HG03354 (cell line): ENCODE measurements around the gene OR7G2.
A peak's percentile ranks its signal among the peaks of the same experiment; 100 is the strongest.

ENCODE experiments used
- ATAC-seq: cut with Tn5 transposase; IDR thresholded peaks from one replicate; pipeline ENCODE4 v1.9.1; 2021; ENCODE audit warnings: mild to moderate bottlenecking; ENCODE audit not compliant: unreplicated experiment, poor library complexity, severe bottlenecking

Gene OR7G2

GRCh38 chr19:9107375-9107774 is at the start of gene OR7G2:
Gene OR7G2 (minus strand): TSS chr19:9107475. CDS start chr19:9103243, 4,232 bp downstream.
- no peak for ATAC-seq

GRCh38 chr19:9156304-9156703 is 49.0 kb upstream of the OR7G2 start:
- ATAC-seq, result no peak

- ATAC-seq, result no peak
Observed at GRCh38 chr19:9155591-9155990, 48.3 kb upstream of the OR7G2 start.

- ATAC-seq, result no peak
Observed at GRCh38 chr19:9151367-9151766, 44.1 kb upstream of the OR7G2 start.

- ATAC-seq, result no peak
Observed at GRCh38 chr19:9150650-9151049, 43.4 kb upstream of the OR7G2 start.

GRCh38 chr19:9149997-9150396 is 42.7 kb upstream of the OR7G2 start:
- ATAC-seq, result no peak

- ATAC-seq, result no peak
Observed at GRCh38 chr19:9148697-9149096, 41.4 kb upstream of the OR7G2 start.

- ATAC-seq, result no peak
Observed at GRCh38 chr19:9146882-9147281, 39.6 kb upstream of the OR7G2 start.

GRCh38 chr19:9144920-9145319 is 37.6 kb upstream of the OR7G2 start:
- ATAC-seq, result no peak

- peak; percentile 96 for ATAC-seq
Observed at GRCh38 chr19:9140159-9140874, 33.0 kb upstream of the OR7G2 start, which contains the start of gene ZNF317. Gene ZNF317 (plus strand): TSS chr19:9140397. CDS start chr19:9156017, 15,620 bp downstream.

GRCh38 chr19:9139609-9140158 is 32.4 kb upstream of the OR7G2 start:
- no peak for ATAC-seq

GRCh38 chr19:9132422-9132821 is 25.1 kb upstream of the OR7G2 start:
- no peak for ATAC-seq

- no peak for ATAC-seq
Observed at GRCh38 chr19:9130965-9131364, 23.7 kb upstream of the OR7G2 start.

- ATAC-seq, result no peak
Observed at GRCh38 chr19:9128171-9128570, 20.9 kb upstream of the OR7G2 start.

- no peak for ATAC-seq
Observed at GRCh38 chr19:9126900-9127405, 19.7 kb upstream of the OR7G2 start, which contains the start of gene OR7G3. Gene OR7G3 (minus strand): TSS chr19:9126950. CDS start chr19:9126950, 0 bp downstream.

- ATAC-seq, result no peak
Observed at GRCh38 chr19:9116547-9116946, 9.3 kb upstream of the OR7G2 start.

- ATAC-seq, result no peak
Observed at GRCh38 chr19:9115307-9115813, 8.1 kb upstream of the OR7G2 start, which contains the start of gene OR7G1. Gene OR7G1 (minus strand): TSS chr19:9115763. CDS start chr19:9115763, 0 bp downstream.

GRCh38 chr19:9109959-9110358 is 2.7 kb upstream of the OR7G2 start:
- no peak for ATAC-seq

- no peak for ATAC-seq
Observed at GRCh38 chr19:9086761-9087160, 20.5 kb downstream of the OR7G2 start, which contains the start of gene OR1M1. Gene OR1M1 (plus strand): TSS chr19:9087061. CDS start chr19:9093245, 6,184 bp downstream.

- no peak for ATAC-seq
Observed at GRCh38 chr19:9078651-9079050, 28.6 kb downstream of the OR7G2 start.

GRCh38 chr19:9076901-9077300 is 30.4 kb downstream of the OR7G2 start:
- no peak for ATAC-seq
